ENCODE results near the gene ABCG2. TPM values are rescaled to one million over a fixed set of nuclear protein-coding genes. Genes with fewer than 3 reads are reported as not detected.

The ABCG2 gene
- total RNA-seq, 1 donor from 2014 or later, result 25.1 TPM

DNA sequence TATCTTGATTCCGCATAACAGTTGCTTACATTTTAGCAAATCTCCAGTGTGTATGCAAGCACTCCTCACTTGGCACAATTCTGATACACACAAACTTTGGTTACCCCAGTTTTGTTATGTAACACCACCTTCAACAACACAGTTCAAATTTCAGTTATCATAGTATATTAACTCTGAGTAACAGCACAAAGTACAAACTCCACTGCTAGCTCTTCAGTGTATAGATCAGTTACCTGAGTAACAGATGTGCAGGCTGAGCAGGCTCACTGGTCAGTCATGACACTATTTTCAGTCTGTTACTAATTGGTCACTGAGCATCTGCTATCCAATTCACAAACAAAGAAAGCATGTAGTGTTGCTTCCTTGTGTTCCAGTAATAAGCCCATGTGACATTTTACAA lies 95.6 kb downstream of the ABCG2 start:
- DNase-seq, result no peak

- DNase-seq, result no peak
These were observed 96.1 kb downstream of the ABCG2 start for GRCh38 chr4:88062311-88062710.

DNA sequence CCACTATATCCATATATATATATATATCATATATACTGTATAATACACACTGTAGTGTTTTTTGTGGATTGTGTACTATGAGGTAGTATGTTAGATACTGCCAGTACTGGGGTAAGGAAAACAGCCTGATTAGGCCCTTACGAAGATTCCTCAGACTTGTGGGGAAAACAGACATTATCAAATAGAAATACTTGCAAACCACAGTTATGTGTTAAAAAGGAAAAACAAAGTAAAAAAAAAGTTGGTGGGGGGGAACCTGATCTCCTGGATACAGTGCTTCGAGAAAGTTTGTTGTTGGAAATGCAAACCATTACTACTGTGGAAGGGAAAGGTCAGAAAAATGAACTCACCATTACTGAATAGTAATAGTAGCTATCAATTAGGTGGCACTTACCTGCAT lies 98.0 kb downstream of the ABCG2 start:
- no peak for DNase-seq

- no peak for DNase-seq
These were observed 98.7 kb downstream of the ABCG2 start for GRCh38 chr4:88059766-88060165.

- DNase-seq, result no peak
These were observed 100.1 kb downstream of the ABCG2 start for GRCh38 chr4:88058295-88058694.

DNA sequence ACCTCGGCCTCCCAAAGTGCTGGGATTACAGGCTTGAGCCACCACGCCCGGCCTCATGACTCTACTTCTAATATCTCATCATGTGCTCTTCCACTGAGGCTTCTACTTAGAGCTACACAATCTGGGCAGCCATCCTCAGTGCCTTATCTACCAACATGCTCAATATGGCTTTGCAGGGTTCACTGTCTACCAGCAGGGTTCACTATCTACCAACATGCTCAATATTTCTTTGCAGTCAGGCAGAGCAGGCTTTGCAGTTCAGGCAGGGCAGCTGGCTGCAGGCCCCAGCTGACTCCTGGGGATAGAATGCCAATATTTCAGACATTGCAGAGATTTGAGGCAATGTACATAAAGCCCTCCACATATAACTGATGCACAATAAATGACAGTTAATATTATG lies 103.5 kb downstream of the ABCG2 start:
- DNase-seq, result no peak

GRCh38 chr4:88054229-88054628 lies 104.2 kb downstream of the ABCG2 start:
- DNase-seq, result no peak

GRCh38 chr4:88045021-88045420 lies 113.4 kb downstream of the ABCG2 start:
- DNase-seq, result no peak

- no peak for DNase-seq
These were observed 114.7 kb downstream of the ABCG2 start for GRCh38 chr4:88043586-88044340.

GRCh38 chr4:88043001-88043400 lies 115.4 kb downstream of the ABCG2 start:
- DNase-seq, result no peak

- DNase-seq, result no peak
These were observed 116.8 kb downstream of the ABCG2 start for GRCh38 chr4:88041626-88042025.

DNA sequence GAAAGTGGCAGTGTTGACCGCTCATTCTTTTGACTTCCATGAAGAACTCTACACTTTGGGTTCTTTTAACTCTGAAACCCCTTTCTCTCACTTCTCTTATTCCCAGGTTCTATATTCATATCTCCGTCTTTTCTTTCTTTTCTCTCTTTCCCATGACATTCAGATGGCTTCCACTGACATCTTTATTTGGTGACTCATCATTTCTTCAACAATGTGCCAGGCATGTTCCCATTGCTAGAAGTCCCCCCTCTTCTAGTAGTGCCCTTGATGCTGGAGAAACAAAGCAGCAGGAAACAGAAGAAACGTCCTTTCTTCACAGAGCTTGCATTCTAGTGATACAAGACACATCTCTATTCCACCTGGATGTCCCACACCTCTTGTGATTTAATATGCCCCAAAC lies 117.7 kb downstream of the ABCG2 start:
- no peak for DNase-seq

Small RNA genes within 50 kb of the gene (small RNA-seq; reads per million reads assigned to genes)
- gene RNU6-818P (not detected), gene RNU6ATAC31P (not detected)

Other genes with a start within 250 kb of the ABCG2 start
- gene SPP1, start 182.9 kb downstream of the ABCG2 start, total RNA-seq, result 190 TPM
- 59.9 TPM for gene PKD2, start 151.0 kb downstream of the ABCG2 start, total RNA-seq
- gene PPM1K, start 125.9 kb upstream of the ABCG2 start, total RNA-seq, result 125 TPM
- 4.1 TPM for gene HERC6, start 220.2 kb upstream of the ABCG2 start, total RNA-seq

Measured in occipital lobe (tissue), 3 donors.